HG02642 (cell line): ENCODE data around the gene RFX7.
"Not testable (repeated sequence)": the region's sequence is repeated elsewhere in the genome, so short reads cannot be mapped to it uniquely, and the experiment has no call there.

Experiments used
- ATAC-seq: cut with Tn5 transposase; IDR thresholded peaks from one replicate; pipeline ENCODE4 v1.9.1; 2021; ENCODE audit warnings: mild to moderate bottlenecking; ENCODE audit not compliant: unreplicated experiment, poor library complexity

The RFX7 gene

GRCh38 chr15:56154768-56155167, 88.9 kb downstream of the RFX7 start:
- not testable (repeated sequence) for ATAC-seq

DNA sequence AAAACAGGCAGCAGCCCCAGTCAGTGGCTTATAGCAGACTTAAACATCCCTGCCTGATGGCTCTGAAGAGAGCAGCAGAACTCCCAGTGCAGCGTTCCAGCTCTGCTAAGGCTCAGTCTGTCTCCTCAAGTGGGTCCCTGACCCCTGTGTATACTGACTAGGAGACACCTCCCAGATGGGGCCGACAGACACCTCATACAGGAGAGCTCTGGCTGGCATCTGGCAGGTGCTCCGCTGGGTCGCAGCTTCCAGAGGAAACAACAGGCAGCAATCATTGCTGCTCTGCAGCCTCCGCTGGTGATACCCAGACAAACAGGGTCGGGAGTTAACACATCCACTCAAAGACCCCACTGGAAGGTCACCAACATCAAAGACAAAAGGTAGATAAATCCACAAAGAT, 93.5 kb downstream of the RFX7 start:
- no peak for ATAC-seq

DNA sequence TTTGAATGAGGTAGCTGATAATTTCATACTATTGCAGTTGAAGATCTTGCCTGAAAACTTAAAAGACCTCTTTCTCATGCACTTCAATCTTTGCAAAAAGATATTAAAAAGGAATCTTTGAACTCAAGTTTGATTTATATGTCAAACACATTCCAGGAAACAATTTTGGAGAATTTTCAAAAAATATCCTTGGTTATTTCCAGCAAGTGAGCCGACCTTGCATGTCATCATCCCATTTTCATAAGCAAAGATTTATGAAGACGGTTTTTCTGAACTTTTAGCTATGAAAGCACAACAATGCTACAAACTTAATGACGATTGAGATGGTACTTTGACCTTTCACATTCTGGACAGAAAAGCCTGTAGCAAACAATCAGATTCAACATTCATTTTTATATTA, 95.6 kb downstream of the RFX7 start:
- ATAC-seq = no peak

DNA sequence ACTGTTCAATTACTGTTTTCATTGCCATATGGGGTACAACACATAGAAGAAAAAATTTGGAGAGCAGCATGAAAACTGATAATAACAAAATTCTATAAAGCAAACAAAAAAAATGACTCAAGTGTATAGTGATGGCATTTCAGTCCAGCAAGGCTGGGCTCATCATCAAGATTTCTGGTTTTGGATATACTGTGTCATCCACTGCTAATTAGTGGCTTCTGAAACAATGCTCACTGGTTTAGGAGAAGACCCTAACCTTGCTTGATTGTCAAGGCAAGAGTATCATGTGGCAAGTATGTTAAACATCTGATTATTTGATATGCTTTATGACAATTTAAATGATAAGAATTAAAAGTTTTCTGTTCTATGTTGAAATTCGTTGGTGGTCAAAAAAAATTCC, 96.9 kb downstream of the RFX7 start:
- no peak for ATAC-seq

- no peak for ATAC-seq
Measured at GRCh38 chr15:56128081-56128480, 115.6 kb downstream of the RFX7 start.

DNA sequence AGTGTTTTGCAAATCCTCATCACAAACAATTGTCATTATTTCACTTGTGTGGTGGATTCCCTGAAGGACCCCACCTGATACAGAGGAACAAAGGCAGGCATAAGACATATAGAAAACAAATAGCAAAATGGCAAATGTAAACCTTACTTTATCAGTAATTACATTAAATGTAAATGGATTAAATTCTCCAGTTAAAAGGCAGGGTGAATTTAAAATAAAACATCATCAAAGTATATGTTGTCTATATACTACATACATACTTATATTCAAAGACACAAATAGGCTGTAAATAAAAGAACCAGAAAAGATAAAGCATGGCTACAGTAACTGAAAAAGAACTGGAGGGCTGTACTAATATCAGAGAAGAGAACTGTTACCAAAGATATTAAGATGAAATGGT, 117.3 kb downstream of the RFX7 start:
- no peak for ATAC-seq

- ATAC-seq = no peak
Measured at GRCh38 chr15:56124391-56124790, 119.3 kb downstream of the RFX7 start.

DNA sequence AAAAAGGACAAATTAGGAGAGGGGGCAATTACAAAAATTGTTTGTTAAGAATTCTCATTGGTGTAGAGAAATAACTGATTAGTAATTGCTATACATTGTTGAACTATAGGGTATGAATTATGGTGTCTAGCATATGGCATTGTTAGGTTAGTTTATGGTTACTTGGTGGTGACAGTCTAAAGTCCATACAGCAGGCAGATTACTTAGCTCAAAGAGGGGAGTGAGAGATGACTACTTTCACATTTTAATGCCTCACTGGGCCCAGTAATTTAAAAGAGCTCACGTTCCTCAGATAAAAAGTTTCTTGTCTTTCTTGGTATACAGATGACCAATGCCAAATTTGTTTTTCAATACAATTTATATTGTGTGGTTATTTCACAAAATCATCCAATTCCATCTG, 137.8 kb downstream of the RFX7 start:
- no peak for ATAC-seq

DNA sequence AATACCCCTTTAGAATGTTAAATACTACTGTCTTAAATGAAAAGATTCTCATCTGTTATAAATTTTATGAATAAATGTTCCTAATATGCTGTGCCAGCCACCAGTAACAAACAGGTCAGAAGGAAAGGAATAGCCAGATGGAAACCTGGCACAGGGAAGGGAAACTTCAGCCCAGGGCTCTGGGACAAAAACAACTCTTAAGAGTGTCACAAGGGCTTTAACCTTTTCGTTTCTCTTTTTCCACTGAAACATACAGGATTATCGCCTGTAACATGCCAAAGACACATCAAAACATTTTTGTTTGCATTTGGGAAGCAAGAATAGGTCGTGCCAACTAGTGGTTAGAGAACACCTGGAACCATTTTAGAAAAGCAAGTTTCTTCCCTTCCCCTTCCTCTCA, 141.2 kb downstream of the RFX7 start:
- no peak for ATAC-seq

- ATAC-seq = no peak
Measured at GRCh38 chr15:56099311-56099710, 144.4 kb downstream of the RFX7 start.

DNA sequence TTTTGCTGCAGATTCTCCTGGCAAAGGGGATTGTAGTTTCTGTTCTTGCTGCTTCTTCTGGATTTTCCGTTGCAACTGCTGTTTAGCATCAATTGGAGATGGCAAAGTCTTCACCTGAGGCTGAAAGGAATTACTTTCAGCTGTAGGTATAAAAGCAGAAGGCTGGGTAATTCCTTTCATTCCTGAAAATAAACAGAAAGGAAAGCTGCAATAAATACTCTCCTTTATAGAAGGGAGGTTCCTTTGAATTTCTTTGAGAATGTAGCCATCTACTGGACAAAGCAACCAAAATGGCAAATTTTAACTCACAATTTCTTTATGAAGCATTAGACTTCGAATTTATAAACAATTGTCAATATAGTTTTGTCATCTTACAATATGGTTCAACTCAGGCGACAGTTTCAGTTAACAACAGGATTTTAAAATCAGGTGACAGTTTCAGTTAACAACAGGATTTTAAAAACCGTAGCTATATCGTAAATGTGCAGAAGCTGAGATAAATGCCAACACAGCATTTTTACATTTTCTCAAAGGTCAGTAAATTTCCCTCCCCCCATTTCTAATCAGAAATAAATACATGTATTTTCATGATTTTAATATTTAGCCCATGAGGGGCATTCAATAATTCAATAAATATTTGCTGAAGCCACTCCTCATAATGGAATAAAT, 145.3 kb downstream of the RFX7 start:
- ATAC-seq = no peak

- ATAC-seq = no peak
Measured at GRCh38 chr15:56095406-56095805, 148.3 kb downstream of the RFX7 start.

DNA sequence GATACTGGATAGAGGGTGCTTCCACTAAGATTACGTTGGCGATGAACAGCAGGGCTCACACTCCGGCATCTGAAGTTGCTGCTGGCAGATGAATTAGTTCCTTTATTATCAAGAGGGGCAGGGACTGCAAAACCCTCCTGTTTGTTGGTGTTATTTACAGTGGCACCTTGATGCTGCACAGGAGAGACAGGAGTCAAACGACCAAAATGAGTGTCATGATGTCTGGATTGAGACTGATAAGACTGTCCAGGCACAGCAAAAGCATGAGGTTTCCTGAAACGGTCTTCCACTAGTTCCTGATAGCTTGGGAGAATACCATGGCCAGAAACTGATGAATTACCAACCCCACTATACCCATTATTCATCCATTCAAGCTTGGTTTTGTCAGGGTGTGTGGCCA, 149.5 kb downstream of the RFX7 start:
- ATAC-seq = no peak

DNA sequence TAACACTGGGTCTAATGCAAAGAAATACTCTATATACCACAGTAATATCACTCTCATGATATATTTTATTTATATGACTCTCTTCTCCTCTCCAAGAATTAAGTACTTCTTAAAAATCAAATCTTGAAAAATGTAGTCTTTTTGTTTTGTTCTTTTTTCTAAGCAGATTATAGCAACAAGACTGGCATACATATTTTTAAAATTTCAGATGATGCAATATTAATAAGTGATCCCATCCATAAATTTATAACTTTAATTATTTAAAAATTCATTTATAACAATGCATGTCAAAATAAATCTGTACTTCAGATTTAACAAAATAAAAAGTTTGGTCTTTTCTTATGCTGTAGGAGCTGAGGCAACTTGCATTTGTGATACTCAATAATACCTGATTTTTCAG, 155.3 kb downstream of the RFX7 start:
- ATAC-seq = no peak

DNA sequence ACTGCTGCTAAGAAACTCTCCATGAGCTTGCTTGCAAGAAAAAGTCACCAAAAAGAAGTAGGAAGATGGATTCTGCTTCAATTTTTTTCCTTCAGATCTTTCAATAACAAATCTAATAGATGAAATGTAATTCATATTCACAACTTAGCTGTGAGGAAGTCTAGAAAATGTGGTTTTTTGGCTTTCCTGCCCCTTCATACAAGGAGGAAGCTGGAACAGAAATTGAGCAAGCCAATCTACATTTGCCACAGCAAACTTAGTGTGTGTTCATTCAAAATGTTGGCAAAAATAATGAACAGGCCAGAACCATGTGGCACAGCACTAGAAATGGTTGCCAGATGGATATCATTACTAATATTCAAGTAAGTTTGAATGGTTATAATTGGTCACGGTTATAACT, 157.1 kb downstream of the RFX7 start:
- ATAC-seq = no peak

DNA sequence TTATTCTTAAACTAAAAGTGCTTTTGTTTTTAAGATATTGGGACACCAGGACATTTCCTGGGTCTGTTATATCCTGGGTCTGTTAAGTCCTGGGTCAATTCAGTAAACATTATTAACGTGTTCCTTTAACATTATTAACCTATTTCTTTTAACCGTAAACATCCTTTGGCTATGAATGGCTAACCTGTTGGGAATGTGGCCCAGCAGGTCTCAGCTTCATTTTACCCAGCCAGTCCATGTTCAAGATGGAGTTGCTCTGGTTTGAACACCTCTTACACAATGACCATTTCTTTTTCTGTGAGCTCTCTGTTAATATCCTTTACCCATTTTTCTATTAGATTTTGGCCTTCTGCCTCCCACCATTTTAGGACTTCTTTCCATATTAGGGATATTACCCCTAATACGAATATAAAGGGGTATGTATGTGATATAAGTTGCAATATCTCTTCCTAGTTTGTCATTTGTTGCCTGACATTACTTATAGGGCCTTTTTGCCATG, 161.4 kb downstream of the RFX7 start:
- no peak for ATAC-seq

DNA sequence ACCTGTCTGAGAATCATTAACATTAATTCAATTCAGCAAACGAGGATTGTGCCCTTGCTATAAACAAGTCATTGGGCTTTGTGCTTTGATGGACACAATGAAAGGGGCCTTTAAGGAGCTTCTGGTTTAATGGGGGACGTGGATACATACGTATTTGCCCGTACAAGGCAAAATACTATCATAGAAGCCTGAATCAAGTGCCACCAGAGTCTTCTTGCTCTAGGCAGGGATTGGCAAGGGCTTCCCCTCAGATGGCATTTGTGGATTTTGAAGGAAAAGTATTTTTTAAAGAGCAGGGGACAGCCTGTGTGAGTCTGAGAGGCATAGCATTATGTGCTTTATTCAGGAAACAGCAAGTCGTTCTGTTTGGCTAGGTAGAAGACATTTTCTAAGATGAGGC, 166.6 kb downstream of the RFX7 start:
- ATAC-seq = no peak

DNA sequence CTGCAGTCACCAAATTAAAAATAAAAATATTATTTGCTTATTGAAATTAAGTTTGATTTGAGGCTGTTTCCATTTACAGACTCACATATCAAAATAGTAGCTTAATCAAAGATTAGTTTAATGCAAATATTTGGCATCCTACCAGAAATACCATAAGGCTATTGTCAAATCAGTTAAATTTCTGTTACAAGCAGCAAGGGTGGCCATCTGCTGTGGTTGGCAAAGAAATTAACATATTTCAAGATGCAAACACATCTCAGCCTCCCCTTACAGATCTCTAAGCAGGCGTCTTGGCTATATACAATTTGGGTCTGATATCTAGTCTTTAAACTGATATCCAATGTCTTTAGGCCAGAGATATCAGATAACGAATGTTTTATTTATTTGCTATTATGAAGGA, 167.0 kb downstream of the RFX7 start:
- ATAC-seq = no peak

DNA sequence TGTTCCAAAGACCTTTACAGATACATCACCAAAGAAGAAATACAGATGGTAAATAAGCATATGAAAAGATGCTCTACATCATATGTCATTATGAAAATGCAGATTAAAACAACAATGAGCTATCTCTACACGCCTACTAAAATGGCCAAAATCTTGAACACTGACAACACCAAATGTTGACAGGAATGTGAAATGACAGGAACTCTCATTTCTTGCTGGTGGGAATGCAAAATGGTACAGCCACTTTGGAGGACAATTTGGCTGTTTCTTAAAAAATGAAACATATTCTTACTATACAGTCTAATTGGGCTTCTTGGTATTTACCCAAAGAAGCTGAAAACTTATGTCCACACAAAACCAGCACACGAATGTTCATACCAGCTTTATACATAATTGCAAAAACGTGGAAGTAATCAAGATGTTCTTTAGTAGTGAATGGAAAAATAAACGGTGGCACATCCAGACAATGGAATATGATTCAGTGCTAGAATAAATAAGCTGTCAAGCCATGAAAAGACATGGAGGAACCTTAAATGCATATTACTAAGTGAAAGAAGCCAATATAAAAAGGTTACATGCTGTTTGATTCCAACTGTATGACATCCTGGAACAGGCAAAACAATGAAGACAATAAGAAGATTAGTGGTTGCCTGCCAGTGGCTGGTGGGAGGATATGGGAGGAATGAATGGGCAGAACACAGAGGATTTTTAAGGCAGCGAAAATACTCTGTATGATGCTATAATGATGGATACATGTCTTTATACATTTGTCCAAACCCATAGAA, 169.0 kb downstream of the RFX7 start:
- ATAC-seq = no peak

DNA sequence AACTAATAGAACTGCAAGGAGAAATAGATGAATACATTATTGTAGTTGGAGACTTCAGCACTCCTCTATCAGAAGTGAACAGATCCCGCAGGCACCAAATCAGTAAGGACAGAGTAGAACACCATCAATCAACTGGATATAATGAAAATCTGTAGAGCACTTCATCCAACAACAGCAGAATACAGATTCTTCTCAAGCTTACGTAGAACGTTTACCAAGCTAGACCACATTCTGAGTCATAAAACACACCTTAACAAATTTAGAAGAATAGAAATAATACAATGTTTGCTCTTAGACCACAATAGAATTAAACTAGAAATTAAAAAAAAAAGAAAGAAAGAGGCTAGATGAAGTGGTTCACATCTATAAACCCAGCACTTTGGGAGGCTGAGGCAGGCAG, 179.5 kb downstream of the RFX7 start:
- no peak for ATAC-seq

GRCh38 chr15:56059716-56060115, 184.0 kb downstream of the RFX7 start:
- no peak for ATAC-seq

DNA sequence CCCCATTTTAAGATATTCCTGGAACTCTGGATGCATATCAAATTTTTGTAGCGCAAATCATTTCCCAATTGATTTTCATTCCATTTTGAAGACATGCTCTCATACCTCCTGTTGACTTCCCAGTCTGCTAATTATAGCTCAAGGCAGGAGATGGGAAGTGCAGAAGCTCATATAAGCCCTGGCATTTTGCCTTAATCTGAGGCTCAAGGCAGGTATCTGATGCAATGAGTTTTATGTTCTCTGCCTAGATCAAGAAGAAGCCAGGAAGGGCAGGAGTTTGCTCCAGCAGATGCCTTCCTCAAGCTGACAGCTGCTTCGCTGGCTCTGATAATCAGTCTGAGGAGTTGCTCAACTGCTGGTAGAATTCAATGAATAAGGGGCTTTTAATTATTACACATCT, 184.7 kb downstream of the RFX7 start:
- ATAC-seq = no peak
